SU-DHL-6 (cell line): ENCODE results near the gene SREBF2.

Experiments
- H2AFZ ChIP-seq: fragments of 200-600 bp; sonication (generic); 2 replicates; pipeline ENCODE4 v1.6.1; 2014; ENCODE audit warnings: low read depth, mild to moderate bottlenecking, moderate library complexity, mixed read lengths, antibody characterized with exemption, low read length; ENCODE audit not compliant: severe bottlenecking
- H3F3A ChIP-seq: fragments of 200-600 bp; shearing (Covaris generic); 2 replicates; pipeline ENCODE4 v1.6.0; 2016; ENCODE audit warnings: antibody characterized with exemption, mild to moderate bottlenecking; ENCODE audit not compliant: insufficient read depth
- H3K27ac ChIP-seq: fragments of 200-600 bp; sonication (generic); 2 replicates; pipeline ENCODE4 v1.5.1; 2016; ENCODE audit warnings: low read depth, mild to moderate bottlenecking, low read length, moderate library complexity, mixed read lengths
- H3K27me3 ChIP-seq: fragments of 200-600 bp; sonication (generic), shearing (Covaris generic); 2 replicates; pipeline ENCODE4 v1.6.0; 2014; ENCODE audit warnings: mild to moderate bottlenecking, low read length
- H3K36me3 ChIP-seq: fragments of 200-600 bp; sonication (generic); 2 replicates; pipeline ENCODE4 v1.6.1; 2014; ENCODE audit warnings: mild to moderate bottlenecking, low read length, mixed read lengths
- H3K4me2 ChIP-seq: fragments of 300-600, 200-600 bp; shearing (Covaris generic), sonication (generic); 2 replicates; pipeline ENCODE4 v1.6.0; 2014; ENCODE audit warnings: low read length, low read depth, mild to moderate bottlenecking; ENCODE audit not compliant: poor library complexity, severe bottlenecking
- H3K4me3 ChIP-seq: fragments of 200-600 bp; sonication (generic); 2 replicates; pipeline ENCODE4 v1.5.1; 2014; ENCODE audit warnings: antibody characterized with exemption, low read length, mild to moderate bottlenecking, mixed read lengths; ENCODE audit not compliant: insufficient read depth, poor library complexity, severe bottlenecking
- H3K79me2 ChIP-seq: fragments of 200-600 bp; sonication (generic); 2 replicates; pipeline ENCODE4 v1.6.1; 2014; ENCODE audit warnings: mild to moderate bottlenecking, low read length, moderate library complexity; ENCODE audit not compliant: insufficient read depth
- H3K9ac ChIP-seq: fragments of 200-600 bp; sonication (generic); 2 replicates; pipeline ENCODE4 v1.7.0; 2014; ENCODE audit warnings: mild to moderate bottlenecking, low read length
- H3K9me2 ChIP-seq: fragments of 200-600 bp; sonication (generic); replicated peaks from 2 replicates; pipeline ENCODE4 v1.6.1; 2014; ENCODE audit warnings: low read length; ENCODE audit not compliant: insufficient read depth
- H3K9me3 ChIP-seq: fragments of 200-600 bp; sonication (generic); 2 replicates; pipeline ENCODE4 v1.6.1; 2014; ENCODE audit warnings: low read length, mixed read lengths; ENCODE audit not compliant: insufficient read depth
- H4K20me1 ChIP-seq: fragments of 200-600 bp; sonication (generic); 2 replicates; pipeline ENCODE4 v1.6.1; 2014; ENCODE audit warnings: low read depth, mild to moderate bottlenecking, antibody characterized with exemption, low read length, moderate library complexity, mixed read lengths
- EZH2phosphoT487 ChIP-seq: fragments of 200-600 bp; sonication (generic), shearing (Covaris generic); conservative IDR thresholded peaks from 2 replicates; pipeline ENCODE4 v1.6.1; 2018; ENCODE audit warnings: mild to moderate bottlenecking, antibody characterized with exemption, low read length, moderate library complexity, mixed read lengths
- TF ChIP-seq, protein P1 (sequence below): fragments of 200-600 bp; sonication (generic); IDR thresholded peaks from one replicate; pipeline ENCODE4 v1.5.1; 2017; ENCODE audit warnings: antibody characterized with exemption, mild to moderate bottlenecking, low read length, moderate library complexity; ENCODE audit not compliant: insufficient read depth, poor library complexity, severe bottlenecking

The SREBF2 gene

DNA sequence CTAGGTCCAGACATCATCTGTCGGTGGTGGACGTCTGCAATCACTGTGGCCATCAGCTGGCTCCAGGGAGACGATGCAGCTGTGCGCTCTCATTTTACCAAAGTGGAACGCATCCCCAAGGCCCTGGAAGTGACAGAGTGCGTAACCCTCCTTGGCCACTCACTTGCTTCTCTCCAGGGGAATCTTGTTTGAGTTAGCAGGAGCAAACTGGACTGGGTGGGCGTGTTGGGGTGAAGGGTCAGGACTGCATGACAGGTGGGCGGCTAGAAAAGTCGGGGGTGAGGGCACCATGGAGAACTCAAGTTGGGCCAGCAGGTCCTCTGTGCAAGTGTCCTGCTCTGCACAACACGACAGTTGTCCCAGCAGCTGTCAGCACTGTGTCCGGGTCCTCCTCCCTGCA is 65.7 kb downstream of the SREBF2 start:
- TF ChIP-seq EZH2phosphoT487, result no peak
- TF ChIP-seq, protein P1, sequence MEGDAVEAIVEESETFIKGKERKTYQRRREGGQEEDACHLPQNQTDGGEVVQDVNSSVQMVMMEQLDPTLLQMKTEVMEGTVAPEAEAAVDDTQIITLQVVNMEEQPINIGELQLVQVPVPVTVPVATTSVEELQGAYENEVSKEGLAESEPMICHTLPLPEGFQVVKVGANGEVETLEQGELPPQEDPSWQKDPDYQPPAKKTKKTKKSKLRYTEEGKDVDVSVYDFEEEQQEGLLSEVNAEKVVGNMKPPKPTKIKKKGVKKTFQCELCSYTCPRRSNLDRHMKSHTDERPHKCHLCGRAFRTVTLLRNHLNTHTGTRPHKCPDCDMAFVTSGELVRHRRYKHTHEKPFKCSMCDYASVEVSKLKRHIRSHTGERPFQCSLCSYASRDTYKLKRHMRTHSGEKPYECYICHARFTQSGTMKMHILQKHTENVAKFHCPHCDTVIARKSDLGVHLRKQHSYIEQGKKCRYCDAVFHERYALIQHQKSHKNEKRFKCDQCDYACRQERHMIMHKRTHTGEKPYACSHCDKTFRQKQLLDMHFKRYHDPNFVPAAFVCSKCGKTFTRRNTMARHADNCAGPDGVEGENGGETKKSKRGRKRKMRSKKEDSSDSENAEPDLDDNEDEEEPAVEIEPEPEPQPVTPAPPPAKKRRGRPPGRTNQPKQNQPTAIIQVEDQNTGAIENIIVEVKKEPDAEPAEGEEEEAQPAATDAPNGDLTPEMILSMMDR, result no peak

DNA sequence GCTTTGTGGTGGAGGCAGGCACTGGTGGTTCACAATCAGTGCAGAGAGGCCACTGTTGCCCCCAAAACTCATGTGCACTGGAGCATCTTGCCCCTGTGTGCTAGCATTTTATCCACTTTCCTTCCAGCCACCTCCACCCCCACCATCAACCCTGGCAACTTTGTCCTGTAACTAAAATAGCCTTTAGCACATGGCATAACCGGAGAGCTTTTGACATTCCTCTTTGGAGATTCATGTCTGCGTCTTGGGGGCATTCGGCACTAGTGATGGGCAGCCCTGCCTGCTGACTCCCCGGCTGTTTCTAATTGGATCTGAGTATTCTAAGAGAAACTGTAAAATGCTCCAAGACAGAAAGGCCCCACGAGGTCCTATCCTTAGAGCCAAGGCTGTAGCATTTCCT is 66.2 kb downstream of the SREBF2 start:
- TF ChIP-seq, protein P1, result no peak
- TF ChIP-seq EZH2phosphoT487, result no peak
- Histone ChIP-seq H3K4me2 (no peak overlapping the region), H3K9me3 (no peaks in the 10 kb centered on the region), H3F3A (no peaks in the 10 kb centered on the region), H3K9ac (no peak overlapping the region), H2AFZ (no peak overlapping the region), H3K27me3 (no peaks in the 10 kb centered on the region), H3K27ac (no peak overlapping the region), H3K4me3 (no peak overlapping the region), H3K9me2 (no peaks in the 10 kb centered on the region), H3K36me3 (peaks cover 5% of the 10 kb centered on the region), H4K20me1 (no peaks in the 10 kb centered on the region), H3K79me2 (no peaks in the 10 kb centered on the region)

More for the DNA sequence above, 65.7 kb downstream of the SREBF2 start:
- Histone ChIP-seq H3K27ac (no peak overlapping the region), H3K79me2 (no peaks in the 10 kb centered on the region), H3K36me3 (peaks cover 3% of the 10 kb centered on the region; the same call in 1 of the 2 replicates), H3F3A (no peaks in the 10 kb centered on the region), H3K9me3 (no peaks in the 10 kb centered on the region), H4K20me1 (no peaks in the 10 kb centered on the region), H2AFZ (no peak overlapping the region), H3K4me2 (no peak overlapping the region), H3K9me2 (no peaks in the 10 kb centered on the region), H3K27me3 (no peaks in the 10 kb centered on the region), H3K4me3 (no peak overlapping the region), H3K9ac (no peak overlapping the region)

DNA sequence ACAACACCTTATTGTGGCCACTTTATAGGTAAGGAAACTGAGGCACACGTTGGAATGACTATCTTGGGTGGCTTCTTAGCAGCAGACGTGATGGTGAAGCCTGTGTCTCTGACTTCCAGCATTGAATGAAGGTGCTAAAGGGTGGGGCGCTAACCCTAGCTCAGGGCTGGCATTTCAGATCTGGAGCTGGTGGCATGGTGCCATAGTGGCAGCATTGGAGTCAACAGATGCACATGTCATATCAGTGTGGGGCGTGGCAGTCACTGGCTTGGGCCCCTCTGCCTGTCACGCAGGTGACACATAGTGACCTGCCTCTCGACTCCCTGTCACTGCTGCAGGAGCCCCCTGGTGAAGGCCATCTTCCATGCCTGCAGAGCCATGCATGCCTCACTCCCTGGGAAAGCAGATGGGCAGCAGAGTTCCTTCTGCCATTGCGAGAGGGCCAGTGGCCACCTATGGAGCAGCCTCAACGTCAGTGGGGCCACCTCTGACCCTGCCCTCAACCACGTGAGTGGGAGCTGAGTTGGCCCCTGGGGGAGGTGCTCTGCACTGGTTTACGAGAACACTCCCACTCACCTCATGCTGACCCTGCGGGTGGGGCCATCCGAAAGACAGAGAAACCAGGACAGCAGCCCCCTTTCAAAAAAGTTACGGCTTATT is 67.2 kb downstream of the SREBF2 start:
- Histone ChIP-seq H3F3A (no peaks in the 10 kb centered on the region), H3K27ac (no peak overlapping the region), H3K9ac (no peak overlapping the region), H2AFZ (no peak overlapping the region), H3K79me2 (no peaks in the 10 kb centered on the region), H4K20me1 (no peaks in the 10 kb centered on the region), H3K4me2 (no peak overlapping the region), H3K27me3 (no peaks in the 10 kb centered on the region), H3K9me3 (no peaks in the 10 kb centered on the region), H3K9me2 (no peaks in the 10 kb centered on the region), H3K4me3 (no peak overlapping the region), H3K36me3 (peaks cover 6% of the 10 kb centered on the region)
- TF ChIP-seq, protein P1, result no peak
- TF ChIP-seq EZH2phosphoT487, result no peak
